Pancreas (tissue), 10 donors: Measurements from ENCODE around the gene NFX1. TPM values are rescaled to one million over a fixed set of nuclear protein-coding genes. Genes with fewer than 3 reads are reported as not detected.

Source experiments
- ATAC-seq, 4 donors: fragments of 200-7000 bp; cut with Tn5 transposase; one replicate each; pipeline versions ENCODE4 v1.8.0 to v1.9.1; 2020; ENCODE audit warnings: mild to moderate bottlenecking in 4 of 4, moderate library complexity in 4 of 4
- DNase-seq, 6 donors: peaks; one replicate each; pipeline ENCODE4 v3.0.0-alpha.2; 2020
- FAIRE-seq: peaks from 2 replicates; lab custom pipeline; 2012; peaks lifted over from hg19 to GRCh38; lab: Jason Lieb, UNC
- H3K27ac ChIP-seq, 4 donors: fragments of 200-600 bp; sonication (generic); 1 replicate in 3 of 4; 2 replicates in 1 of 4; pipeline versions ENCODE4 v1.5.0 to v1.8.0; 2020
- H3K27me3 ChIP-seq, 4 donors: fragments of 200-600 bp; one replicate each; pipeline ENCODE4 v1.8.0; 2021
- H3K36me3 ChIP-seq, 3 donors: fragments of 200-600 bp; sonication (generic) in 1 of 3; one replicate each; pipeline versions ENCODE4 v1.5.0 to v1.8.0; 2020 to 2021
- H3K4me1 ChIP-seq, 3 donors: fragments of 200-600 bp; one replicate each; pipeline ENCODE4 v1.8.0; 2021
- H3K4me3 ChIP-seq, 4 donors: fragments of 200-600 bp; sonication (generic) in 2 of 4; one replicate each; pipeline versions ENCODE4 v1.5.0 to v1.8.0; 2020 to 2021
- H3K9me3 ChIP-seq, 4 donors: fragments of 200-600 bp; one replicate each; pipeline ENCODE4 v1.8.0; 2021
- WGBS, 2 donors: extraction: QIAGEN DNeasy Blood & Tissue Kit; methylation state at CpG; one replicate each; pipeline ENCODE4 v1.1.7; 2013; 5-methylcytosine and 5-hydroxymethylcytosine counted together
- intact Hi-C, 3 donors: fragments of 100-400 bp; cut with DNase I; formaldehyde crosslinking; loops; one replicate each; pipeline versions ENCODE4 v1.11.1 to v1.14.2; 2022
- polyA plus RNA-seq, 2 donors: library from polyadenylated mRNA; stranded (reverse); fragments of 200-250 nt; gene quantifications; one replicate each; pipeline ENCODE4 v1.2.3, GENCODE V29; 2013
- total RNA-seq, 6 donors: library from RNA; stranded (reverse); fragmentation: NEBNext Ultra II Directional in 4 of 6; extraction: Animal tissue kit (Norgen Biotek cat#: 25700) in 4 of 6; gene quantifications; one replicate each; pipeline versions ENCODE4 v1.2.1 to v1.2.4, GENCODE V29; 2021 to 2023
- TF ChIP-seq, protein P1 (sequence below), 4 donors: fragments of 200-600 bp; sonication (generic) in 3 of 4; IDR thresholded peaks; one replicate each; pipeline versions ENCODE4 v1.5.0 to v1.8.0; 2021; ENCODE audit warnings: antibody characterized with exemption in 4 of 4
- donor health status: healthy with polysubstance abuse.
- donor health status: DM: no; HTN: no; CAD: no; lungs with moderate emphysema.
- donor health status: DM: no; HTN: no; CAD: no.
- donor health status: control.
- donor health status: control.
- donor health status: Bipolar disorder and iron deficiency.
- donor health status: DM: yes; HTN: yes; CAD: no.
- donor health status: DM: no; HTN: no; CAD: no.
- donor health status: DM: no; HTN: no; CAD: no.
- donor health status: DM: yes; HTN: yes; CAD: no.

The NFX1 gene
- 10 to 100 TPM; 15.8 to 19.2 (median 17.3) TPM for total RNA-seq
- polyA plus RNA-seq, result 10 to 100 TPM in 1 of 2 donors, 1 to 10 TPM in 1; 8.2 to 14.5 TPM

- H3K27ac ChIP-seq, result peak within 1 kb of the TSS; percentile 96 to 97 (median 97)
- intact Hi-C loops, result no loop called here
- H3K9me3 ChIP-seq, result no peaks in the 10 kb centered on the region
- H3K36me3 ChIP-seq, result peaks cover 0 to 11% (median 0%) of the 10 kb centered on the region in 3 donors
- 0% methylated on average over 63 of the region's 63 CpGs for WGBS, 2 donors
- TF ChIP-seq, protein P1, sequence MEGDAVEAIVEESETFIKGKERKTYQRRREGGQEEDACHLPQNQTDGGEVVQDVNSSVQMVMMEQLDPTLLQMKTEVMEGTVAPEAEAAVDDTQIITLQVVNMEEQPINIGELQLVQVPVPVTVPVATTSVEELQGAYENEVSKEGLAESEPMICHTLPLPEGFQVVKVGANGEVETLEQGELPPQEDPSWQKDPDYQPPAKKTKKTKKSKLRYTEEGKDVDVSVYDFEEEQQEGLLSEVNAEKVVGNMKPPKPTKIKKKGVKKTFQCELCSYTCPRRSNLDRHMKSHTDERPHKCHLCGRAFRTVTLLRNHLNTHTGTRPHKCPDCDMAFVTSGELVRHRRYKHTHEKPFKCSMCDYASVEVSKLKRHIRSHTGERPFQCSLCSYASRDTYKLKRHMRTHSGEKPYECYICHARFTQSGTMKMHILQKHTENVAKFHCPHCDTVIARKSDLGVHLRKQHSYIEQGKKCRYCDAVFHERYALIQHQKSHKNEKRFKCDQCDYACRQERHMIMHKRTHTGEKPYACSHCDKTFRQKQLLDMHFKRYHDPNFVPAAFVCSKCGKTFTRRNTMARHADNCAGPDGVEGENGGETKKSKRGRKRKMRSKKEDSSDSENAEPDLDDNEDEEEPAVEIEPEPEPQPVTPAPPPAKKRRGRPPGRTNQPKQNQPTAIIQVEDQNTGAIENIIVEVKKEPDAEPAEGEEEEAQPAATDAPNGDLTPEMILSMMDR (IDR thresholded peaks at IDR 0.05), result no peak
- H3K27me3 ChIP-seq, result no peaks in the 10 kb centered on the region
- DNase-seq, result peak; percentile 96 to 98 (median 98)
- H3K4me3 ChIP-seq, result peak within 1 kb of the TSS; percentile 79 to 96 (median 82)
- FAIRE-seq, result peak; percentile 92
- peaks cover 7 to 31% (median 20%) of the 10 kb centered on the region in 3 donors for H3K4me1 ChIP-seq
- ATAC-seq, result peak; percentile 89 to 95 (median 93)
These were observed at the start of gene NFX1 for GRCh38 chr9:33290247-33291030. TSS of gene NFX1 (plus strand) at chr9:33290516. CDS start at chr9:33290573, 57 bp downstream.

GRCh38 chr9:33241298-33241697, 49.0 kb upstream of the NFX1 start:
- Histone ChIP-seq H3K27ac (no peak overlapping the region), H3K4me3 (no peak overlapping the region), H3K36me3 (no peaks in the 10 kb centered on the region), H3K9me3 (no peaks in the 10 kb centered on the region), H3K4me1 (no peaks in the 10 kb centered on the region), H3K27me3 (no peaks in the 10 kb centered on the region)
- TF ChIP-seq, protein P1 (IDR thresholded peaks at IDR 0.05), result no peak
- WGBS, 2 donors, result 65 to 73% methylated on average over 5 of the region's 5 CpGs
- ATAC-seq, result no peak
- DNase-seq, result no peak
- FAIRE-seq, result no peak
- intact Hi-C loops, result loop anchor here in 1 of 3 donors (10.0 kb wide), 1 partner anchor 56 kb away; no protein-coding TSS in a partner anchor

DNA sequence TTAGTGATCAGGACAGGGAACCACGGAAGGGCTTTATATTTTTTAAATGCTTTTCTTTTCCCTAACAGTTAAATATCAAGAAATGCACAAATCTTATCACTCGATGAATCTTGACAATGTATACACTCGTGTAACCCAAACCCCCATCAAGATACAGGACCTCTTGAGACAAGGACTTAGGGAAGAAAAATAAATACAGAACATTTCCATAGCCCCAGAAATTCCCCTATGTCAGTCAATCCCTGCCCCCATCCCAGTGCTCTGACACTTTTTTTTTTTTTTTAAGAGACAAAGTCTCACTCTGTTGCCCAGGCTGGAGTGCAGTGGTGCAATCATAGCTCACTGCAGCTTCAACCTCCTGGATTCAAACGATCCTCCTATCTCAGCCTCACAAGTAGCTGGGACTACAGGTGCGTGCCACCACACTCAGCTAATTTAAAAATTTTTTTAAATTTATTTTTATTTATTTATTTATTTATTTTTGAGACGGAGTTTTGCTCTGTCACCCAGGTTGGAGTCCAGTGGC, 47.6 kb upstream of the NFX1 start:
- Histone ChIP-seq H3K9me3 (no peaks in the 10 kb centered on the region), H3K4me1 (no peaks in the 10 kb centered on the region), H3K27me3 (no peaks in the 10 kb centered on the region), H3K27ac (no peak overlapping the region), H3K36me3 (no peaks in the 10 kb centered on the region), H3K4me3 (no peak overlapping the region)
- TF ChIP-seq, protein P1 (IDR thresholded peaks at IDR 0.05), result no peak
- ATAC-seq, result no peak
- intact Hi-C loops, result loop anchor here in 1 of 3 donors (10.0 kb wide), 1 partner anchor 58 kb away; no protein-coding TSS in a partner anchor
- 74 to 81% methylated on average over 6 of the region's 6 CpGs for WGBS, 2 donors
- FAIRE-seq, result no peak
- no peak for DNase-seq

GRCh38 chr9:33244137-33244784, 46.1 kb upstream of the NFX1 start:
- intact Hi-C loops, result loop anchor here in 1 of 3 donors (10.0 kb wide), 1 partner anchor 59 kb away; no protein-coding TSS in a partner anchor
- H3K27ac ChIP-seq, result no peak overlapping the region
- H3K4me3 ChIP-seq, result no peak overlapping the region
- 73 to 75% methylated on average over 9 of the region's 9 CpGs for WGBS, 2 donors
- FAIRE-seq, result no peak
- H3K4me1 ChIP-seq, result no peaks in the 10 kb centered on the region
- H3K9me3 ChIP-seq, result no peaks in the 10 kb centered on the region
- H3K27me3 ChIP-seq, result no peaks in the 10 kb centered on the region
- TF ChIP-seq, protein P1 (IDR thresholded peaks at IDR 0.05), result no peak
- no peak for DNase-seq
- no peaks in the 10 kb centered on the region for H3K36me3 ChIP-seq
- ATAC-seq, result no peak
